Activated CD4-positive, alpha-beta T cell treated with anti-CD3 and anti-CD28 coated beads, Interleukin-2, amount 50 U/mL, for 16 hours (primary cell): Measurements from ENCODE around the gene CDH2.
"Not testable (repeated sequence)": the region's sequence is repeated elsewhere in the genome, so short reads cannot be mapped to it uniquely, and the experiment has no call there.

Source experiments
- DNase-seq: peaks from one replicate; pipeline ENCODE4 v3.0.0-alpha.2; 2020

The CDH2 gene

GRCh38 chr18:27970321-27970720 lies 206.6 kb downstream of the CDH2 start:
- no peak for DNase-seq

GRCh38 chr18:27969206-27969605 lies 207.7 kb downstream of the CDH2 start:
- DNase-seq: no peak

- no peak for DNase-seq
Measured at GRCh38 chr18:27967913-27968824, 208.8 kb downstream of the CDH2 start.

- no peak for DNase-seq
Measured at GRCh38 chr18:27966881-27967280, 210.0 kb downstream of the CDH2 start.

GRCh38 chr18:27964811-27965210 lies 212.1 kb downstream of the CDH2 start:
- DNase-seq: no peak

- no peak for DNase-seq
Measured at GRCh38 chr18:27959101-27959500, 217.8 kb downstream of the CDH2 start.

GRCh38 chr18:27956001-27956640 lies 220.8 kb downstream of the CDH2 start:
- no peak for DNase-seq

GRCh38 chr18:27954226-27954625 lies 222.7 kb downstream of the CDH2 start:
- DNase-seq: no peak

GRCh38 chr18:27952741-27953140 lies 224.2 kb downstream of the CDH2 start:
- DNase-seq: no peak

GRCh38 chr18:27950648-27951228 lies 226.2 kb downstream of the CDH2 start:
- no peak for DNase-seq

GRCh38 chr18:27948986-27949385 lies 227.9 kb downstream of the CDH2 start:
- DNase-seq: no peak

GRCh38 chr18:27942706-27943105 lies 234.2 kb downstream of the CDH2 start:
- no peak for DNase-seq

- DNase-seq: no peak
Measured at GRCh38 chr18:27931535-27931934, 245.4 kb downstream of the CDH2 start.

GRCh38 chr18:27922780-27923179 lies 254.2 kb downstream of the CDH2 start:
- no peak for DNase-seq

GRCh38 chr18:27921904-27922751 lies 254.8 kb downstream of the CDH2 start:
- no peak for DNase-seq

GRCh38 chr18:27921392-27921791 lies 255.5 kb downstream of the CDH2 start:
- no peak for DNase-seq

- no peak for DNase-seq
Measured at GRCh38 chr18:27920836-27921235, 256.1 kb downstream of the CDH2 start.

- not testable (repeated sequence) for DNase-seq
Measured at GRCh38 chr18:27906189-27906588, 270.7 kb downstream of the CDH2 start.

- no peak for DNase-seq
Measured at GRCh38 chr18:27903906-27904305, 273.0 kb downstream of the CDH2 start.

GRCh38 chr18:27901424-27902226 lies 275.3 kb downstream of the CDH2 start:
- no peak for DNase-seq
